DND-41 (cell line): ENCODE results near the gene STON2.

Experiments
- CTCF ChIP-seq: IDR thresholded peaks from 2 replicates; pipeline ENCODE4 v1.5.1; 2012; ENCODE audit warnings: borderline replicate concordance, low read length, moderate library complexity, mild to moderate bottlenecking; ENCODE audit not compliant: poor library complexity, severe bottlenecking; ENCODE audit errors: extremely low read depth
- EZH2 ChIP-seq: IDR thresholded peaks from 3 replicates; pipeline ENCODE4 v1.6.1; 2012; ENCODE audit warnings: borderline replicate concordance, low read depth, mild to moderate bottlenecking, moderate library complexity, low read length, inconsistent platforms; ENCODE audit not compliant: severe bottlenecking

- TF ChIP-seq CTCF (no peak), EZH2 (no peak)
Measured at GRCh38 chr14:81310606-81311005, 89.5 kb downstream of the STON2 start.
